Measurements from ENCODE around the gene SPDEF.

SPDEF gene

DNA sequence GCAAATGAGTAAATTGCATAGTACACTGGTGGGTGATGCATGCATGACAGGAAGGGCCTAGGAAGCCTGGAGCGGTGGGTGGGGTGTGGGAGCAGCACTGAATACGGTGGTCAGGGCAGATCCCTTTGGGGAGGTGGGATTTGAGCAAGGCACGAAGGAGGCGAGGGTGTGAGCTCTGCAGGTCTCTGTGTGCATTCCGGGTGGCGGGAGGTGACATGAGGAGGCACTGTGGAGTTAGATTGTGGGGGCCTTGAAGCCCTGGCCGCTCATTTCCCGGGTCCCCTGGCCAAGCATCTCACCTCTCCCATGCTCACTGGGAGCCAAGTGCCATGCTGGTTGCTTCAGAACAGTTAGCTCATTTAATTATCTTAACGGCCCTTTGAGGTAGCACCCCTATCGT, 6.2 kb upstream of the SPDEF start:
- no peak for DNase-seq

GRCh38 chr6:34561227-34561530, 5.0 kb upstream of the SPDEF start:
- DNase-seq, result no peak

DNA sequence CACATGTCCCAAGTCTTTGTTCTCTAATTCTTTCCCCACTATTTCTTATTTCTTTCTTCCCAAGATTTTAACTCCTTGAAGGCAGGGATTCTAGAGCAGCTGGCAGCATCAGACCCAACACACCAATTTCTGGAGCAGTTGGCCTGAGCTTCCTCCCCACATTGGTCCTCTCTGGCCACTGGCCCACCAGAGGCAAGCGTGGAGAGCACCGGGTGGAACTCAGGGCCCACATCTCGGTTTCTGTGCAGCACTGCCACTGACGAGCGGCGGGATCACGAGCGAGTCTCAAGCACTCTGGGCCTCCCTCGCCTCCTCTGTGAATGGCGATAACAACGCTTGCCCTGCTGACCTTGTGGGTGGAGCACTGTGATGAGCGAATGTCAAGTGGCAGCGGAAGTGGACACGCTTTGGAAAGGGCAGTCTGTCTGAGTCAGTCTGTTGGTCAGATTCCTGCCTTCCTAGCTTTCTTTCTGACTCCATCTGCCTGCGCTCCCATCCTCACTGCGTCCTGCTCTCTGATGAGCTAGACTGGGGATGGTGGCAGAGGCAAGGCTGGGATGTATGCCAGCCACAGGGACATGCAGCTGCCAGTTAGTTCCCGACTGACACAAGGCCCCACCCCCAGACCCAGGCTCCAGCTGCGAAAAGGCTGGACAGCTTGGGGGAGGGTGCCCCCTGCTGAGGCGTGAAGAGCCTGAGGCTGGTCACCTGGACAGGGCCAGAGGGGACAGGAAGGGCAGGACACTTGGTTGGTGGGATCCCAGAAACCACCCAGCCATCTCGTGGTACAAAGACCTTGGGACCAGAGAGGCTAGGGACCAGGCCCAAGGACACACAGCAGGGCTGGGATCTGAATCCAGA, 4.5 kb upstream of the SPDEF start:
- DNase-seq, result no peak

- DNase-seq, result no peak
Measured at GRCh38 chr6:34559651-34560365, 3.7 kb upstream of the SPDEF start.

DNA sequence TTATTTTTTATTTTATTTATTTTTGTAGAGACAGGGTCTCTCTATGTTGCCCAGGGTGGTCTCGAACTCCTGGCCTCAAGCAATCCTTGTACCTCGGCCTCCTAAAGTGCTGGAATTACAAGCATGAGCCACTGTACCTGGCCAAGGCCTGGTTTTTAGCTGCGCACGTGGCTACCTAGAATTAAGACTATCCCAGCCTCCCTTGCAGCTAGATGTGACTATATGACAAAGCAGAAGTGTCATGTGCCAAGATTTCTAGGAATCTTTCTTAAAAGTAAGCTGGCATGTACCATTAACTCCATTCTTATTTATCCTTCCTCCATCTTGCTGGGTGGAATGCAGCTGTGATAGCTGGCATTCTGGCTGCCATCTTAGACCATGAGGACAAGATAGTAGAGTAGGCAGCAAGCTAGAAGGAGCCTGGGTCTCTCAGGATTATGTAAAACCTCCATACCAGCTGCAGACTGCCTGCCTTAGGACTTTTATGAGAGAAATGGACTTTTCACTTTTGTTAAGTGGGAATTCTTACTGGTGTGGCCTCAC, 2.1 kb upstream of the SPDEF start:
- no peak for DNase-seq

DNA sequence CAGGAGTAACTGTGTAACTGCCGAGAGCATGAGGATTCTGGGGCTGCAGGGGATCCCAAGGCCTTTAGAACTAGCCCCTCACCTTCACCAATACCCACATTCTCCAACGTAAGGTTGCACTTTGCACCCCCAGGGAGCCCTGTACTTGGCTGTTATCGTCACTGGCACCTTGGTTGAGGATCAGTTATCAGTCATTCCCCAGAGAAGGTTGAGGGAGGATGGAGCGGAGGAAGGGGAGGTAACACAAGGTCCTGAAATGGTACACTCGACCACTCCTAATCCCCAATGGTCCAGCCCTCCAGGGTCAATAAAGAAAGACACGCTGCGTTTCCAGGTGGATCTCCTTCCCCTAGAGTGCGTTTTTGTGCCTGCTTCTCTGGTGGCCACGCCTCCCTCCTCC, 1.1 kb upstream of the SPDEF start:
- DNase-seq, result no peak

- DNase-seq, result no peak
Measured at GRCh38 chr6:34556493-34556892, 364 bp upstream of the SPDEF start.

GRCh38 chr6:34555328-34555727, 801 bp downstream of the SPDEF start:
- no peak for DNase-seq

DNA sequence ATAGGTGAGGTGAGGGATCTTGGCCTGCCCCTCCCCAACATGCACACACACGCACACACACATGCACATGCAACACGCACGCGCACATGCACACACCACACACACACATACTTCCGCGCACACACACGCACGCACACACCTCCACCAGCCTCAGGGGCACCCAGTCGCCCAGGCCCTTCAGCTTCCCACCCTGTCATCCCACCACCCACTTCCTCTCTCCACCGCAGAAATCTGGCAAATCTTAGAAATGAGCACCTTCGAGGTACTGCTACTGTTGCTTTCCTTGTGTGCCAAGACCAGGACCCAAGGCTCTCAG, 1.2 kb downstream of the SPDEF start:
- no peak for DNase-seq

DNA sequence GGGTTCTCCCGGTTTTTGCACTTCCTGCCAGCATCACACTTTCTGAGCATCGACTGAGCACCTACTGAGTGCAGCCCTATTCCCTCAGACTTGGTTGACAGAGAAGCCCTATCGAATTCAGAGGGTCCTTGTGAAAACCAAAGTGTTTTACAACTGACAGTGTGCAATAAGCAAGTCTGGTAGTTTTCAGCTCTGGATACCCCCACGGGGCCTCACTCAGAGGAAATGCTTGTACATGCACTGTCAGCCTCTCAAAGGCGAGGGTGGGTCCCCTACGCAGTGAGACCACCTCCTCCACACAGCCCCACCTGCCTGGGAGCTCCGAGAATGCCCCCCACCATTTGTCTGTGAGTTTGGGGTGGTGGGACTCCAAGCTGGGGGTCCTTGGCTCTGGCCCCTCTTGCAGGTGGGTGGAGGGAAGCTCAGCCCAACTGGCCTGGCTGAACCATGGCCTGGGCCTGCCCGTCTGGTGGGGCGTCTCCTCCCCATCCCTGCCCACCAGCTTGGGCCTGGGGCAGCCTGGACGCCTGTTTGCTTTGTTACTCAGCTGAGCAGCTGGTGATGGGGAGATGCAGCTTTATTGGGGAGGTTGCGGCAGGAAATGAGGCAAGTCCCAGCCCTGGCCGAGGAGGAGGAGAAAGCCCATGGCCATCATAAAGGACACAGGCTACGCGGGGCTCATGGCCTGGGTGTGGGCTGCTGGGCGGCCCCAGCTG, 1.7 kb downstream of the SPDEF start:
- no peak for DNase-seq

DNA sequence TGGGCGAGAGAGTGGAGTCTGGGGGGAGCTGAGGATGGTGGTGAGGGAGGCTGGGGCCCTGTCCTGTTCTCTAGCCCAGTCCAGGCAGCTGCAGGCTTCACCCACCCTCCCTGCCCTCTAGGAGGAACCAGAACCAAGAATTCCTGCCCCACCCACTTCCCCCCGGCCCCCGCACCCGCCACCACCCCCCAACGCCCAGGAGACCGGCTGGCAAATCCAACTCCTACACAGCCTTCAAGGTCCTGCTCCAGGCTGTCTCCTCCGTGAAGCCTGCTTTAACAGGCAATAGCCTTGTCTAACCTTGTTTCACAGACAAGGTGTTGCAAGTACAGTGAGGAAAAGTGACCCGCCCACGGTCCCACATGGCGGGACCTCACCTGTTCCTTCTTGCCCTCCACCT, 2.4 kb downstream of the SPDEF start:
- no peak for DNase-seq

DNA sequence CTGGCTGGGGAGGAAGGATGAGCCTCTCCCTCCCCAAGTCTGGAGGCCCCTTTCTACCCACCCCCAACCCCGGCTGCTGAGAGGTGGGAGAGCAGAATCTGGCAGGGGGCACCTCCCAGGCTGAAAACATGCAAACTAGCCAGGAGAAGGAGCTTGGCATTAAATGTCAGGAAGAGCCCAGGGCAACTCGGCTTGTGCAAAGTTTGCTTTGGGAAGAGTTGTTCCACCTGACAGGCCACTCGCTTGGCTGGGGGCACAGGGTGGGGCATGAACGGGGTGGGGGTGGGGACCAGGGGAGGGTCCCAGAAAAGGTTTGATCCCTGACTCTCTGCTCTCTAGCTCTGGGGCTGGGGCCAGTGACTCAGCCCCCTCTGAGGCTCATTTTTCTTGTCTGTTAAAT, 3.0 kb downstream of the SPDEF start:
- DNase-seq, result no peak

DNA sequence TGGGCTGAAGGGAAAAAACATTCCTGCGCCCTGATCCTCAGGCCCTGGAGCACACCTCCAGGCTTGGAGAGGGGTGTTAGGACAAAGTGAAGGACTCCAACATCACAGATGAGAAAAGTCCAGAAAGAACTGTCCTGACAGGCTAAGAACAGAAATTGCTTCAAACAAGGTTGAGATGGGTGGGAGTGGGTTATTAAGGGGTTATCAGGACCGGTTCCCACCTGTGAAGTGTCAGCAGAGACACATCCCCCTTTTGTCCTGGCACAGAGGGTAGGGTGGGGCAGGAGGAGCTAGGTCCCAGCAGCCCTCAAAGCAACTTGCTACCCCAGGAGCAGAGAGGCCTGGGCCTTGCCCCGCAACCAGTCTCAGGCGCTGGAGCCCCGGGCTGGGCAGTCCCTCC, 3.5 kb downstream of the SPDEF start:
- DNase-seq, result no peak

DNA sequence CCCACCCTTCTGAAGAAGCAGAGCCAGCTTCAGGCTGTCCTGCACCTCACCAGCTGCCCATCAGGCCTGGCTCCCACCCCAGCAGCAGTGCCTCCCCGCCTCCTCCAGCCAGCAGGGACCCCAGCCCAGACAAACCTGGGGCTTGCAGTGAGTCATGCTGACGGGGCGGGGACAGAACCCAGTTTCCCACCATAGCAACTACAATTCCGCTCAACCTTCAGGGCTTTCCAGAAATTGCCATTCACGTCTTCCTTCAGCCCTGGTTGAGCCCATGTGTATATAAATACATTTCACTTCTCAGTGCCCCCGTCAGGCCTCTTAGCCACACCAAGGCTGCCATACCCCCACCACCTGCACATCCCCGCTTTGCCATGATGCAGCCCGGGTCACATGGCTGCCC, 4.4 kb downstream of the SPDEF start:
- DNase-seq, result no peak

- no peak for DNase-seq
Measured at GRCh38 chr6:34549804-34550202, 6.3 kb downstream of the SPDEF start.

DNA sequence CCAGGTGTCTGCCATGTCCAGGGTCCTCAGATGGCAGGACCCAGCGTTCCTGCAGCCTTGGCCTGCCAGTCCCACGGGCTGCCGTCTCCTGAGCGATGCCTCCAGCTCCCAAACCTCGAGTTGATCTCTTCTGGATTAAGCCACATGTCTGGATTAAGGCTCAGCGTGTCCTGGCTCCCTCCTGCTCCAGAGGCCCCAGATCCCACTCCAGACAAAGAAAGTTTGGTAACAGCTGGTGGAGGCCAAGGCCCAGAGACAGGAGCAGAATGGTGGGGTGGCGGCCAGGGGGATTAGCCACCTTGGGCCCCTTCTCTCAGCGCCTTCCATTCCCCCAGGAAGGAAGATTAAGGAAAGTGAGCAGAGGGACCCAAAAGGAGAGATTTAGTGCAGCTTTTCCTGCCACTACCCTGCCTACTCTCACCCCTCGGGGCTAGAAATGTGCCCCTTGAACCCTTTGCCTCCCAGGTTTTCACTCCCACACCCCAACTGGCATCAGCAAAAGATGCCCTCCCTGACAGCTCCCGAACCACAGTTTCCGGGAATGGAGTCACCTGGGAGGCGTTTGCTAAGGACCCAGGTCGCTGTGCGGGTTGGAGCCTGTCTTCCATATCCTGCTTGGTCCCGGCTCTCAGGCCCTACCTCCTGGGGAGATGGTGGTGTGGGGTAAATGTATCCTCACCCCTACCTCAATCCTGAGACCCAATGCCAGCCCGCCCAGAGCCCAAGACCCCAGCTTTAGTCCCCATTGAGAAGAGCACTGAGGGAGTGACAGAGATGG, 6.9 kb downstream of the SPDEF start:
- DNase-seq, result no peak

GRCh38 chr6:34547701-34548644, 8.2 kb downstream of the SPDEF start:
- DNase-seq, result no peak

GRCh38 chr6:34546551-34547321, 9.4 kb downstream of the SPDEF start:
- DNase-seq, result no peak

DNA sequence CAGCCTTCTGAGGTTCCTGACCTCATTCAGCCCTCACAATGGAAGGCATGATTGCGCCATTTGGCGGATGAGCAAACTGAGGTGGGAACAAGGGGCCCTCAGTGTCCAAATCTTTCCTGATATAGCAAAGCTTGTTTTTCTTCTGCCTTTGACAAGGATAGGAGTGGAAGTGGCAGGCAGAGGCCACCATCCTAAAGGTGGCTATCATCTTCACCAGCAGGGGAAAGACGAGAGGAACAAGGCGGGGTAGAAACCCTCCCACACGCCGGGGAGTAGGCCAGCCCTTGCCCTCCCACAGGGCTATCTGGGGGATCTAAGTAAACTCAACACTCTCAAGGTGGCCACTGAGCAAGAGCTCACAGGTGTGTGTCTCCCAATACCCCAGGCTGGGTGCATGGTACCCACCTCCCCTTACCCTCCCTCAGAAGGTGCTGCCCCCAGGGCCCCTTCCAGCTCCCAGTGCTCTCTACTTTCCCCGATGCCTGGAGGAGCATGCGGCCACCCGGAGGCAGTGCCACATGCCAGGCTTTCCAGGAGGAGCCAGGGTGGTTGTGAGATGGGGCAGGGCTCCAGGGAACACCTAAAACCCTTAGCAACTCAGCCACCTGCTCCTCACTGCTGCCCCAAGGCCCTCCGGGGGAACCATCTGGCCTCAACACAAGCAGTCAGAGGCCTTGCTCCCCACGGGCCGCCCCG, 11.2 kb downstream of the SPDEF start:
- DNase-seq, result no peak

DNA sequence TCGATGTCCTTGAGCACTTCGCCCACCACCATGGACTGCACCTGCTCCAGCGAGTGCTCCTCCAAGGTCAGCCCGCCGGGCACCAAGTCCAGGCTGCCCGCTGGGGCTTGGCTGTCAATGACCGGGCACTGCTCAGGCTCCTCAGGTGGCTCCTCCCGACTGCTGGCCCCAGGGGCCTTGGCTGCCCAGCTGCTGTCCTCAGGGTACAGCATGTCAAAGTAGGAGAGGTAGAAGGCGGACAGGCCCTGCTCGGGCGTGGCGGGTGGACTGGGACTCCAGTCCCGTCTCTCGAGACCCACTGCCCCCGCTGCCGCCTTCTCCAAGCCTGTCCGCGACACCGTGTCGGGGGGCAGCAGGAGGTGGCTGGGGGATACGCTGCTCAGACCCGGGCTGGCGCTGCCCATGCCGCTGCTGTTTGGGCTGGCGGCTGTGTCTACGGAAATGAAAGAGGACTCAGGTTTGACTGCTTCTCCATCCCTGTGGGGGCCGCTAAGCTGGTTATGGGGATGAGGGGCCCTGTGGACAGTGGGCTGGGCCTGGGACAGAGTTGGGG, 12.0 kb downstream of the SPDEF start:
- no peak for DNase-seq
